HG03378 (cell line): ENCODE results near the gene CFAP251.
"Not testable (repeated sequence)": the region's sequence is repeated elsewhere in the genome, so short reads cannot be mapped to it uniquely, and the experiment has no call there.

Source experiments
- ATAC-seq: cut with Tn5 transposase; IDR thresholded peaks from one replicate; pipeline ENCODE4 v1.9.1; 2021; ENCODE audit warnings: mild to moderate bottlenecking, moderate library complexity; ENCODE audit not compliant: unreplicated experiment

Gene CFAP251

GRCh38 chr12:122022393-122023338, 104.3 kb downstream of the CFAP251 start:
- no peak for ATAC-seq

GRCh38 chr12:122023339-122024131, 105.1 kb downstream of the CFAP251 start:
- no peak for ATAC-seq

GRCh38 chr12:122024132-122024785, 105.9 kb downstream of the CFAP251 start:
- no peak for ATAC-seq

DNA sequence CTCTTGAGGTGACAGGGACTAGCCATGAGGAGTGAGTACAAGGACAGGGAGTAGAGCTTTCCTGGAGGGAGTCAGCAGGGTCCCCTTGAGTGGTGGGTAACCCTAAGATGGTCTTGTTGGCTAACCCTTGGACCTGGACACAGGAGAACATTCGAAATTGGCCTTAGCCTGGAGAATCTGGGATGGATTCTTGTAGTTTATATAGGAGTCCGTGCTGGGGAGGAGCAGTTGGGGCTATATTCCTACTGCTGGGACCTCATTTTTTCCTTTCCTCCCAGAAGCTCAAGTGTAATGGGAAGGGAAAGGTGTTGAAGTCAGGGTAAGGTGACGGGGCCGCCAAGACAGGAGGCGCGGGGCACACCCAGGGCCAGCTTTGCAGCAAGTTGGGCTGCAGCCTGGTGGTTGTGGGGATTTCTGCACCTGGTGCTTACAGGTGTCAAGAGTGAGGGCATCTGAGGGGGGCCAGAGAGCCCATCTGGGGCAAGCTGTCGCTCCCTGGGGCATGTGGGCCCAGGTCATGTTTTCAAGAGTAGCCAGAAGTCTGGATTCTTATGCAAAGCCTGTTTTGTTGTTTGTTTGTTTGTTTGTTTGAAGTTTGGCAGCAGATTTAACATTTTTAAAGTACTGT, 108.4 kb downstream of the CFAP251 start:
- ATAC-seq: no peak

DNA sequence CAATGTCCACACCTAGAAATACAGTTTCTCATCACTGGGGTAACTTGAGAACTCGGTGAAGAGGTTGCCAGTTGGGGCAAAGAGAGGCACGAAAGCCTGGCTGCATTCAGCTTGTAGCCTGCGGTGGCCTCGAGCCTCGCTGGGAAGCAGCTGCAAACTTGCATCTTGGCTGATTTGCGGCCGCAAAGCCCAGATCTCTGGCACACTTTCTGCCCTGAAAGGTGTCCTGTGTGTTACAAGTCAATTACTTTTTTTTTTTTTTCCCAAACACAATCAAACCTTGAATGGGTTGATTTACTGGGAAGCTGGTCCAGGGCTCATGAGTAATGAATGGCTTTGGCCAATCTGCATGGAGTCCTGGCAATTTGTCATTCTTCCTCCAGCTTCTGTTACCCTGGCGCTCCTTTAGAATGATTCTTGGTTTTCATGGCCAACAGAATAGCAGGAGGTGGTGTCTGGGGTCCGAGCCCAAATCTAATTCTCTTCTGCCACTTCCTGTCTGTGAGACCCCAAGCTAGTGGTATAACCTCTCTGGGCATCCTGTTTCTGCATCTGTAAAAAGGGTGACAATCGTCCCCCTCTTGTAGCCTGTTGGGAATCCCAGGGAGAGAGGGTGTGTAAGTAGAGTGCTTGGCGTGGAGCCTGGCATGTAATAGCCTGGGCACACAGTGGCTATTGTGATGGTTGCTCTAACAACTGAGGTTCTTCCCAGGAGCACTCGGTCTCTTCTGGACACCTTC, 109.9 kb downstream of the CFAP251 start:
- ATAC-seq: no peak

- ATAC-seq: no peak
These were observed 110.6 kb downstream of the CFAP251 start for GRCh38 chr12:122028905-122029560.

- no peak for ATAC-seq
These were observed 111.4 kb downstream of the CFAP251 start for GRCh38 chr12:122029620-122030423.

DNA sequence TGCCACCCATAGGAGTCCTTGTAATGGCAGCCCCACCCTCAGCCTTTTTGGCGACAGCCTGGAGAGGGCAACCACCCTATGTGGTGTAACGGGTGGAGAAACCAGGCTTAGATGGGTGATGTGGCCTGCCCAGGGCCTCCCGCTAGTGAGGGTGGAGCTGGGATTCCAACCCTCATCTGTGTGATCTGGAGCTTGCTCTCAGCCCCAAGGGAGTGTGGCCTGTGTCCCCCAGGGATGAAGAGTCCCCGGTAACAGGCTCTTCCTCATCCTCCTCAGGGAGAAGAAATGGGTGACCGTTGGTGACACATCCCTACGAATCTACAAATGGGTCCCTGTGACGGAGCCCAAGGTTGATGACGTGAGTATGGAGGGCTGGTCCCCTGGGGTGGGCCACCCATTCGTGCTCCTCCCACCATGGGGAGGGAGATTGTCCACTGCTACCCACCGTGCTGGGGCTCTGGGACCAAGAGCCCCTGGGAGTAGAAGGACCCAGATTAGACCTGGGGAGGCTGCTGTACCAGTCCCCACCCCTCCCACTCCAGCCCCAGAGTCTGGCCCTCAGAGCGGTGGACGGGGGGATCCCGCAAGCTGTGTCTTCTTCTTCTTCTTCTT, 112.1 kb downstream of the CFAP251 start:
- ATAC-seq: no peak

GRCh38 chr12:122031342-122032216, 113.2 kb downstream of the CFAP251 start:
- no peak for ATAC-seq

DNA sequence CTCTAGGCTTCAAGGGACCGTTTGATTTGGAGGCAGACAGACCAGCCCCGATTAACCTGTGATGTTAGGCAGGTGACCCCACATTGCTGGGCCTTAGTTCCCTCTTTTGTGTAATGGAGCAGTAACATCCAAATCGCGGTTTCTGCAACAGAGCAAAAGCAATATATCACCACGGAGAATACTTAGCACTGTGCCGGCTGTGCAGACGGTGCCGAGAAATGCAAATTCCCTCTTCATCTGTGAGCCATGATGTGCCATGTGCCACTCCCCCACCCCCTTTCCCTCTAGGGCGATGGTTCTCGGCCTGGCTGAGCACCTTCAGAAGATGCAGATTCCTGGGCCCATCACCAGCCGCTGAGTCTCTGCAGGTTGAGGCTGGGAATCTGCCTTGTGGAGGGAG, 114.2 kb downstream of the CFAP251 start:
- no peak for ATAC-seq

DNA sequence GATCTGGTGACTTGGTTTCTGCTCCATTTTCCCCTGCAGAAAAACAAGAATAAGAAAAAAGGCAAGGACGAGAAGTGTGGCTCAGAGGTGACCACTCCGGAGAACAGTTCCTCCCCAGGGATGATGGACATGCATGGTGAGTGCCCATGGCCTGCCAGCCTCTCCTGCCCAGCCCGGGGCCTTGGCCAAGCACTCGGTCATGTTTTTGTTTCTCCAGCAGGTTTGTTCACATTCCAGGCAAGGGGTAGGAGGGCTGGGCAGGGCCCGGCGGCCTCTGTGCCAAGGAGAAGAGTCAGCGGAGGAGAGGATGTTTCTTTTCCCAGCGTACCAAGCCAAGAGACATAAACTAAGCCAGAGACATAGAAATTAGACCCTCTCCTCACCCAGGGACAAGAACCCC, 116.9 kb downstream of the CFAP251 start:
- no peak for ATAC-seq

DNA sequence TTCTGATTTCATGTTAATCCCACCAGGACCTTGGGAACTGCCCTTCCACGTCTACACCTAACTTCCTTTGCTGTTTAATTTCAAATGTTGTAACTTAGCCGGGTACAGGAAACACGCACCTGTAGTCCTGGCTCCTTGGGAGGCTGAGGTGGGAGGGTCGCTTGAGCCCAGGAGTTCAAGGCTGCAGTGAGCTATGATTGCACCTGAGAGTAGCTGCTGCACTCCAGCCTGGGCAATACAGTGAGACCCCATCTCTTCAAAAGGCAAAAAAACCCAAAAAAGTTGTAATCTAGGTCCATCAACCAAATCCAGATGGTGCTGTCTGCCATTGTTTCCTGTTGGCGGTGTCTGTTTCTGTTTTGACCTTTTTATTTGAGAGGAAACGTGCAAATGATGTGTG, 117.8 kb downstream of the CFAP251 start:
- no peak for ATAC-seq

DNA sequence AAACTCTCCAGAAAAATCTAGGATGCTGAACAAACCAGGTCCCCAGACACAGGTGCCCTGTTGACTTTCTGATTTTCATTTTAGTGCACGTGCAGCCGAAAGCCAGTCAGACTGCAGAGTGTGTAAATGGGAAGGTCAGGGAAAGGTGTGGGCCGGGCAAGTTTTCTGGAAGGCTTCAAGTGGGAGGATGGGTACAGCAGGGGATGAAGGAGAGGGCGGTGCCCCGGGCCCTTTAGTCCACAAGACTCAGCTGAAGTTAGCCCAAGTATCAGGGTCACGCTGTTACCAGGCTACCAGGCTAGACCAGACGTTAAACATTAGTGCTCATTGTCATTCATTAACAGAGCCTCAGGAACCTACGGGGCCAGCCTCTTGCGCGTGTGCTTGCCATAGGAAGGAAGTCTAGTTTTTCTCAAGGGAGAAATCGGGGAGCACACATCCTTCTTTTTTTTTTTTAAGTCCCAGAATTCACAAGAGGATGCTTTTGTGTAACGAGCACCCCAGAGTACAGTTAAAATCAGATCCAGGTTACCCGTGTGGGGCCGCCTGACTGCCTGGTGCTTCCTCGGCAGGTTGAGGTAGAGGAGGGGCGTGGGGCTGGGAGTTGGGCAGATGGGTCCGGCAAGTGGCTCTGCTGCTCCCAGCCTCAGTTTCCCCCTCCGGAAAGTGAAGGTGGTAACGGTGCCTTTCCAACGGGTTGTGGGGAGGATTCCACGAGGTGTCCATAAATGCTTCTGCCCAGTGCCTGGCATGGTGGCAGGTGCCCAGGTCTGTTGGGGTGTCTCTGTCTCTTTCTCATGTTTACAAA, 122.4 kb downstream of the CFAP251 start:
- no peak for ATAC-seq

DNA sequence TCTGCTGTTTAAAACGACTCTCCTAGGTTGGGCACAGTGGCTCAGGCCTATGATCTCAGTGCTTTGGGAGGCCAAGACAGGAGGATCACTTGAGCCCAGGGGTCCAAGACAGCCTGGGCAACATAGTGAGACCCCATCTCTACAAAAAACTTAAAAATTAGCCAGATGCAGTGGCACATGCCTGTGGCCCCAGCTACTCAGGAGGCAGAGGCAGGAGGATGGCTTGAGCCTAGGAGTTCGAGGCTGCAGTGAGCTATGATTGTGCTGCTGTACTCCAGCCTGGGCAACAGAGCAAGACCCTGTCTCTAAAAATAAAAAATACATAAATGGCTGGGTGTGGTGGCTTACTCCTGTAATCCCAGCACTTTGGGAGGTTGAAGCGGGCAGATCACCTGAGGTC, 123.1 kb downstream of the CFAP251 start:
- not testable (repeated sequence) for ATAC-seq

GRCh38 chr12:122042910-122043309, 124.5 kb downstream of the CFAP251 start:
- ATAC-seq: no peak

DNA sequence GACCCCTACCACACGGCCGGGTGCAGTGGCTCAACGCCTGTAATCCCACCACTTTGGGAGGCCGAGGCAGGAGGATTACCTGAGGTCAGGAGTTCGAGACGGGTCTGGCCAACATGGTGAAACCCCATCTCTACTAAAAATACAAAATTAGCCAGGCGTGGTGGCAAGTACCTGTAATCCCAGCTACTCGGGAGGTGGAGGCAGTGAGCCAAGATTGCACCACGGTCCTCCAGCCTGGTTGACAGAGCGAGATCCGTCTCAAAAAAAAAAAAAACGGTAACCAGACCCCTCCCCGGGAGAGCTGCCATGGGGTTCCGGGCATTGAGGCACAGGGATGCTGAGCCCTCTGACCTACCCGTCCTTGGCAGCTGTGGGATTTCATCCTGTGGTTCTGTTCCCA, 125.1 kb downstream of the CFAP251 start:
- no peak for ATAC-seq

DNA sequence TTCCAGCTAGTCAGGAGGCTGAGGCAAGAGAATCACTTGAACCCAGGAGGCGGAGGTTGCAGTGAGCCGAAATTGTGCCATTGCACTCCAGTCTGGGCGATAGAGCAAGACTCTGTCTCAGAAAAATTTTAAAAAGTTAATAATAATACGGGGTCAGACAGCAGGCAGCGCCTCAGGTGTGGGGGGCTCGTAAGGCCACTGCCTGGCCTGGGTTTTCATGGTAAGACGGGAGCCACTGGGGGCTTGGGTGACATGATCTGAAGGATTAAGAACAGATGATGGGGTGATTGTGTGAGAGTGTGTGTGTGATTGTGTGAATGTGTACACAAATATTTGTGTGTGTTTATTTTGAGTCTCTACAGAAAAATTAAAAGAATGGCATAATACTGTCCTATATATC, 126.9 kb downstream of the CFAP251 start:
- ATAC-seq: no peak
